ENCODE data around the gene MACO1.

DNA sequence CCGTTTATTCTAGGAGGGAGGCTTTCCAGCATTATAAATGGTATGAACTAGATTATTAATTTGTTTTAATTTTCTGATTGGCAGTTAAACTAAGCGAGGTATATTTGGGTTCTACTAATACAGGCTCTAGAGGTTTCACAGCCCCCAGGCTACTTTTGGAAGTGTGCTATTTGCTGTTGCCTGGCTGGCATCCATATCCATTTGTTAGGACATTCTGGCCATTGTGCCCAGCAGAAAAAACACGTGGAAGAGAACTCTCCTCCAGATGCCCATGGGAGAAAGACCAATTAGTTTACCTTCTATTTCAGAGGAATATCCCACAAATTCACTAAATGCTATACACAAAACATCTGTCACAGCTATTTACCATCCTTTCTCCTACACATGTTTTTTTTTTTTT is 29.3 kb downstream of the MACO1 start:
- TF ChIP-seq RAD21 (IDR thresholded peaks at IDR 0.05; ENCODE audit: low read depth), result no peak
- no peak for TF ChIP-seq TAF1 (IDR thresholded peaks at IDR 0.05; ENCODE audit: low read depth)
